Panc1 (cell line): ENCODE measurements around the gene AMIGO2.

ENCODE experiments used
- POLR2AphosphoS5 ChIP-seq: IDR thresholded peaks from 2 replicates; pipeline ENCODE4 v1.6.1; 2012; ENCODE audit warnings: mild to moderate bottlenecking, low read depth, low read length, moderate library complexity
- TCF7L2 ChIP-seq: IDR thresholded peaks from 2 replicates; pipeline ENCODE4 v1.6.1; 2011; ENCODE audit warnings: mild to moderate bottlenecking, low read depth, low read length, inconsistent platforms
- TF ChIP-seq, protein P1 (sequence below): fragments of 450-650 bp; IDR thresholded peaks from 2 replicates; pipeline ENCODE4 v1.5.1; 2017; ENCODE audit warnings: mild to moderate bottlenecking
- TF ChIP-seq, protein P2 (sequence below), 2 experiments: IDR thresholded peaks; 2 replicates each; pipeline ENCODE4 v1.6.1; 2011 to 2012; ENCODE audit warnings: low read depth in 2 of 2, control low read depth in 1 of 2, low read length in 1 of 2, mild to moderate bottlenecking in 1 of 2, moderate library complexity in 1 of 2; ENCODE audit not compliant: insufficient read depth in 1 of 2

DNA sequence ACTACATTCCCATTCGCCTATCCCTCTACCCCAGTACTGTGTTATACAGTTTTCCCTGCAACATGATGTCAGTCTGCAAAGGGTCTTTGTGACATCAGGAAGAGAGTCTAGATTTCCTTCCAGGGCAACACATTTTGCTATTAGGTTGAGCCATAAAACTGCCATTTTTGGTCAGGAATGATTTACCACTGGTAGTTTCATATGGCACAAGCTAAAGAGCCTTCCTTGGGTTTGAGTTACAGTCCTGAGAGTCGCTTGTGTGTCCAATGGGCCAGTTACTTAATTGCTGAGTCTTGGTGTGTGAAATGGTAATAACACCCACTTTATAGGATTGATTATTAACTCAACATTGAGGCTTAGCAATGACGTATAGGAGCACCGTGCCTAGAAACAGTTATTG is 22.6 kb upstream of the AMIGO2 start:
- TF ChIP-seq POLR2AphosphoS5: no peak
- TF ChIP-seq TCF7L2: no peak
- TF ChIP-seq, protein P1, sequence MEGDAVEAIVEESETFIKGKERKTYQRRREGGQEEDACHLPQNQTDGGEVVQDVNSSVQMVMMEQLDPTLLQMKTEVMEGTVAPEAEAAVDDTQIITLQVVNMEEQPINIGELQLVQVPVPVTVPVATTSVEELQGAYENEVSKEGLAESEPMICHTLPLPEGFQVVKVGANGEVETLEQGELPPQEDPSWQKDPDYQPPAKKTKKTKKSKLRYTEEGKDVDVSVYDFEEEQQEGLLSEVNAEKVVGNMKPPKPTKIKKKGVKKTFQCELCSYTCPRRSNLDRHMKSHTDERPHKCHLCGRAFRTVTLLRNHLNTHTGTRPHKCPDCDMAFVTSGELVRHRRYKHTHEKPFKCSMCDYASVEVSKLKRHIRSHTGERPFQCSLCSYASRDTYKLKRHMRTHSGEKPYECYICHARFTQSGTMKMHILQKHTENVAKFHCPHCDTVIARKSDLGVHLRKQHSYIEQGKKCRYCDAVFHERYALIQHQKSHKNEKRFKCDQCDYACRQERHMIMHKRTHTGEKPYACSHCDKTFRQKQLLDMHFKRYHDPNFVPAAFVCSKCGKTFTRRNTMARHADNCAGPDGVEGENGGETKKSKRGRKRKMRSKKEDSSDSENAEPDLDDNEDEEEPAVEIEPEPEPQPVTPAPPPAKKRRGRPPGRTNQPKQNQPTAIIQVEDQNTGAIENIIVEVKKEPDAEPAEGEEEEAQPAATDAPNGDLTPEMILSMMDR: no peak
- TF ChIP-seq, protein P2, sequence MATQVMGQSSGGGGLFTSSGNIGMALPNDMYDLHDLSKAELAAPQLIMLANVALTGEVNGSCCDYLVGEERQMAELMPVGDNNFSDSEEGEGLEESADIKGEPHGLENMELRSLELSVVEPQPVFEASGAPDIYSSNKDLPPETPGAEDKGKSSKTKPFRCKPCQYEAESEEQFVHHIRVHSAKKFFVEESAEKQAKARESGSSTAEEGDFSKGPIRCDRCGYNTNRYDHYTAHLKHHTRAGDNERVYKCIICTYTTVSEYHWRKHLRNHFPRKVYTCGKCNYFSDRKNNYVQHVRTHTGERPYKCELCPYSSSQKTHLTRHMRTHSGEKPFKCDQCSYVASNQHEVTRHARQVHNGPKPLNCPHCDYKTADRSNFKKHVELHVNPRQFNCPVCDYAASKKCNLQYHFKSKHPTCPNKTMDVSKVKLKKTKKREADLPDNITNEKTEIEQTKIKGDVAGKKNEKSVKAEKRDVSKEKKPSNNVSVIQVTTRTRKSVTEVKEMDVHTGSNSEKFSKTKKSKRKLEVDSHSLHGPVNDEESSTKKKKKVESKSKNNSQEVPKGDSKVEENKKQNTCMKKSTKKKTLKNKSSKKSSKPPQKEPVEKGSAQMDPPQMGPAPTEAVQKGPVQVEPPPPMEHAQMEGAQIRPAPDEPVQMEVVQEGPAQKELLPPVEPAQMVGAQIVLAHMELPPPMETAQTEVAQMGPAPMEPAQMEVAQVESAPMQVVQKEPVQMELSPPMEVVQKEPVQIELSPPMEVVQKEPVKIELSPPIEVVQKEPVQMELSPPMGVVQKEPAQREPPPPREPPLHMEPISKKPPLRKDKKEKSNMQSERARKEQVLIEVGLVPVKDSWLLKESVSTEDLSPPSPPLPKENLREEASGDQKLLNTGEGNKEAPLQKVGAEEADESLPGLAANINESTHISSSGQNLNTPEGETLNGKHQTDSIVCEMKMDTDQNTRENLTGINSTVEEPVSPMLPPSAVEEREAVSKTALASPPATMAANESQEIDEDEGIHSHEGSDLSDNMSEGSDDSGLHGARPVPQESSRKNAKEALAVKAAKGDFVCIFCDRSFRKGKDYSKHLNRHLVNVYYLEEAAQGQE (IDR thresholded peaks at IDR 0.05; ENCODE audit: insufficient read depth in 1 of 2, low read depth in 2 of 2, low read length in 1 of 2): no peak
